DLD1 (cell line): Measurements from ENCODE around the gene PCDHGA4.
"Not testable (repeated sequence)": the region's sequence is repeated elsewhere in the genome, so short reads cannot be mapped to it uniquely, and the experiment has no call there.

Experiments
- in situ Hi-C: cut with HindIII; loops from 2 replicates; pipeline ENCODE4 v1.10.0; 2017; ENCODE audit warnings: low sequenced_read_pairs

The PCDHGA4 gene

DNA sequence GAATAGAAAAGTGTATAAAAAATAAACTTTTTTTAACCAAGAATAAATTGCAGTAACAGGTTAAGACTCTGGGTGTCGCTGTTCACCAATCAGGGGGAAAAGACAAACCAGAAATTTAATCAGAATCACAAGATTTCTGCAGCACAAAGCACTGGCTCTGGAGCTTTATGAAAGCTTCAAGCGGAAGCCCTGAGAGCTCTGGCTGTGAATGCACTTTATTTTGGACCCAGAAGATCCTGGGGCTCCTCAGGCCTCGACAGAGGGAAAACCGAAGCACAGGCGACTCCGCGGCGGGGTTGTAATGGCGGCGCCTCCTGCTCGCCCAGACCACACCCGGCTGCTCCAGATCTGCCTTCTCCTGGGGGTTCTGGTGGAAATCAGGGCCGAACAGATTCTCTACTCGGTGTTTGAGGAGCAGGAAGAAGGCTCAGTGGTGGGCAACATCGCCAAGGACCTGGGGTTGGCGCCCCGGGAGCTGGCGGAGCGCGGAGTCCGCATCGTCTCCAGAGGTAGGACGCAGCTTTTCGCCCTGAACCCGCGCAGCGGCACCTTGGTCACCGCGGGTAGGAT lies at the start of gene PCDHGA4:
TSS of gene PCDHGA4 (plus strand) at position 122 of the 570 bp plus-strand sequence. CDS start at position 209, 87 bp downstream.
- in situ Hi-C loops, result no loop called here

GRCh38 chr5:141306630-141307029 lies 48.2 kb upstream of the PCDHGA4 start:
- in situ Hi-C loops, result no loop called here

- in situ Hi-C loops, result no loop called here
These were observed 41.1 kb upstream of the PCDHGA4 start for GRCh38 chr5:141313711-141314110.

- in situ Hi-C loops, result not testable (repeated sequence)
These were observed 37.9 kb upstream of the PCDHGA4 start for GRCh38 chr5:141316963-141317362.

- in situ Hi-C loops, result no loop called here
These were observed 35.6 kb upstream of the PCDHGA4 start for GRCh38 chr5:141319202-141319601.

- in situ Hi-C loops, result no loop called here
These were observed 35.1 kb upstream of the PCDHGA4 start for GRCh38 chr5:141319699-141320098.

DNA sequence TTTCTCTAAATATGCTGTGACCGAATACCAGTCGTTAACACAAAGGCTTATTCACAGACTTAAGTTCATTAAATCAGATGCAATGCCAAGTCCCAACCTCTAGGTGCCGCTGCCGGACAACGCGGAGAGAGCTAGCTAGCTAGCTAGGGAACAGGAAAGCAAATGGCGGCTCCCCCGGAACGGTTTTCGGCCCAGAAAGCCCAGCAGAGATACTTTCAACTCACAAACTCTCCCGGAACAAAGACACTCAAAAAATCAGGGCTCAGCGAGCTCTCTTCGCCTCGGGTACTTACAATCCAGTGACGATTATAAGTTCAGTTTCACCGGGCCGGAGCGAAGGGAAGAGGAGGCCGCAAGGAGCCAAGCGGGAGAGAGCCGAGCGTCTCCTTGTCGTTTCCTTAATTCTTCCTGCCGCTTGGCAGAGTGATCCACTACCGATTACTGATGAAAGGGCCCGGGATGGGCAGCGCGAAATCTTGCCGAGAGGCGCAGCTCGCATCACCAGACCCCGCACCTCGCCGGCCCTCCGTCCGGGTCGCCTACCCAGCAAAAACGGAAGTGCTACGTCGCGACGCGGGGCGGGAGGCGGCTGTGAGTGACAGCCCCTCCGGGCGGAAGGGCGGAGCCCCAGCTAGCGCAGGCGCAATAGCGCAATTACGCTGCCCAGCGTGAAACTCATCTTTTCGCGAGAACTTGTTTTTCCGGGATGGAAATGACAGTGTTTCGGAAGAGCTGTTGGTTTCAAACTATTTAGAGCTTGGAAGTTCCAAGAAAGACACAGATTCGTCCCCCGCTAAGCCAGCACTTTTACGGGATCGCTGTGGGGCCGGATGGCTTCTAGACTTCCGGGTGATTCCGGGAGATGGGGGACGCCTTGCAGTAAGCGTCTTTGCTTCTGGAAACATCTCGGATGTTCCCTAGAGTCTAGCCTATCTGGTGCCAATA lies 34.3 kb upstream of the PCDHGA4 start, which contains the start of gene TAF7:
TSS of gene TAF7 (minus strand) at position 560 of the 945 bp plus-strand sequence. CDS start 740 bp downstream, outside the sequence.
- in situ Hi-C loops, result no loop called here

DNA sequence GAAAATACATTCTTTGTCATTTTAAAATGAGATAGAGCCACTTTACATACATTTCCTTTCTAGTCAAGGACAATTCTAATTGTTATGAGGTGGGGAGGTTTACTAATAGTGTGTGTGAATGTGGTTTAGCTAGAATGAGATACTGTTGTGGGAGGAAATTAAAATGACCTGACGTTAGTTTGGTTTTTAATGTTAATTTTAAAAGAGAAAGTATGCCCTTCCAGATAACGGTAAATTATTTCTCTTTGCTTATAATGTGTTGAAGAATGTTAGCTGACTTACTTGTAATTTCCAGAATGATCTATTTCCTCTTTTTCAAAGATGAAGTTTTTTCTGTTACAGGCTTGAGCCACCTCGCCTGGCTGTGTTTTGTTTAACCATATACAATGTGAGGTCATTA lies 32.6 kb upstream of the PCDHGA4 start:
- in situ Hi-C loops, result no loop called here

DNA sequence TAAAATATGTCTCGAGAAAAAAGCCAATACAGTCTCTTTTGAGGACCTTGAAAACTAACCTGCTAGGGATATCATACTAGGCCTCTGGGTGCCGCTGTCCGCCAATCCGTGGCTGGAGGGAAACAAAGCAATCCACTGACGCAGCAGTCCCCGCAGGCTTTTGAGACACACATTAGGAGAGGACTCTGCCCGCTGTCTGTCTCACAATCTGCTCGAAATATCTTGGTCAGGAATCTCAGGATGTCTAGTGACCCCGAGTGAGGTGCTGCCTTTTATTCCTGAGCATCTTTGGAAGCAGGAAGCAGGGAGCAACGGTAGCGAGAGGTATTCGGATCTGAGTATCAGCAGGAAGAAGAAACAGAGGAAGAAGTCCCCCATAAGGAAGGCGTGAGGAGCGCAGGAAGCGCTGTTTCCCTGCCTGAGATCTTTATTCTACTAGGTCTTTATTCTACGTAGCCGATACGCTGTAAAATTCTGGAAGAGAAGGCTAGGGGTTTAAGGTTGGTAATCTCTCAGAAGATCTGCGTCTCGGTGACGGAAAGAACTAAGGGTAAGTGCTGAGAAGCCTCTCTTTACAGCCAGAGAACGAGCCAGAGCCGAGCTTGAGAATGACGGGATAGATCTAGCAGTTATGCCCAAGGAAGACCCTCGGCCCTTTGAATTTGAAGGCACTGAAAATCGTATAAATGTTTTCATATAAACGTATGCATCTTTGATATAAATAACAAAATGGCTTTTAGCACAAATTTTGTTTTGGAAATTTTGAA lies 28.6 kb upstream of the PCDHGA4 start:
- in situ Hi-C loops, result loop anchor here (25.0 kb wide), 1 partner anchor 186 kb away; no protein-coding TSS in a partner anchor

- in situ Hi-C loops, result loop anchor here (25.0 kb wide), 1 partner anchor 184 kb away; no protein-coding TSS in a partner anchor
These were observed 26.6 kb upstream of the PCDHGA4 start for GRCh38 chr5:141328231-141328630.

DNA sequence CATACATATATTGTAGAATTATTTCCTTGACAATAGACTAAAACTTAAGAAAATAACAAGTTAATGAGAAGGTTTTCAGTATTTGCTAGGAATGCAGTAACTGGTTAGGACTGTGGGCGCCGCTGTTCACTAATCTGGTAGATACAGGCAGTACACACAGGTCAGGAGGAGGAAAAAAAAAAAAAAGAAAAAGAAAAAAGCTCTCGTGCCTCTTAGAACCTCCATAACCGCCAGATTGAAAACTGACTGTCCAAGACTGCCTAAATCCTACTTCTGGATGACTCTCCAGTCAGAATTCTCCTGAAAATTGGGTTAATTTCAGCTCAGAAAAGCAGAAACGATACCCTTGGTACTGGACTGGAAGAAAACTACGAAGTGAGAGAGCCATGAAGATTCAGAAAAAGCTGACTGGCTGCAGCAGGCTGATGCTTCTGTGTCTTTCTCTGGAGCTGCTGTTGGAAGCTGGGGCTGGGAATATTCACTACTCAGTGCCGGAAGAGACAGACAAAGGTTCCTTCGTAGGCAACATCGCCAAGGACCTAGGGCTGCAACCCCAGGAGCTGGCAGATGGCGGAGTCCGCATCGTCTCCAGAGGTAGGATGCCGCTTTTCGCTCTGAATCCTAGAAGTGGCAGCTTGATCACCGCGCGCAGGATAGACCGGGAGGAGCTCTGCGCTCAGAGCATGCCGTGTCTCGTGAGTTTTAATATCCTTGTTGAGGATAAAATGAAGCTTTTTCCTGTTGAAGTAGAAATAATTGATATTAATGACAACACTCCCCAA lies 24.3 kb upstream of the PCDHGA4 start, which contains the start of gene PCDHGA1:
TSS of gene PCDHGA1 (plus strand) at position 216 of the 782 bp plus-strand sequence.
- in situ Hi-C loops, result loop anchor here (25.0 kb wide), 1 partner anchor 182 kb away; no protein-coding TSS in a partner anchor

GRCh38 chr5:141332571-141332970 lies 22.2 kb upstream of the PCDHGA4 start:
- in situ Hi-C loops, result loop anchor here (25.0 kb wide), 1 partner anchor 180 kb away; no protein-coding TSS in a partner anchor

DNA sequence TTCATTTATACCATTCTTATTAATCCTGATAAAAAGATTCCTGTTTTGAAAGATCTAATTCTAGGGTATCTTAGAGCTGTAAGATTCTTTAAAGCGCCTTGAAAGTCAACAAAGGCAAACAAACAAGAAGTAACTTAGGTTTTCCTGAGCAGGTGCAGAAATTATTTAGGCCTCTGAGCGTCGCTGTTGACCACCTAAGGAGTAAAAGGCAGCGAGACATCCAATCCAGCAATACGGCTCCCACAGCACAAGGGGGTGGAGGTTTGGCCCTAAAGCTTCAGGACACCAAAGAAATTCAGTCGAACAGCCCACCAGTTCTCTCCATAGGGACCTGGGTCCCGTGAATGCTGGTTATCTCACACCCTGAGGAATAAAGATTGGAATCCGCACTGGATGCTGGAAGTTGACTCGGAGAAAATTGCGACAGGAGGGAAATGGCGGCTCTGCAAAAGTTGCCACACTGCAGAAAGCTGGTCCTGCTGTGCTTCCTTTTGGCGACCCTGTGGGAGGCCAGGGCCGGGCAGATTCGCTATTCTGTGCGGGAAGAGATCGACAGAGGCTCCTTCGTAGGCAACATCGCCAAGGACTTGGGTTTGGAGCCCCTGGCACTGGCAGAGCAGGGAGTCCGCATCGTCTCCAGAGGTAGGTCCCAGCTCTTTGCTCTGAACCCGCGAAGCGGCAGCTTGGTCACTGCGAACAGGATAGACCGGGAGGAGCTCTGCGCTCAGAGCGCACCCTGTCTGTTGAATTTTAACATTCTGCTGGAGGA lies 16.1 kb upstream of the PCDHGA4 start, which contains the start of gene PCDHGA2:
TSS of gene PCDHGA2 (plus strand) at position 223 of the 769 bp plus-strand sequence.
- in situ Hi-C loops, result loop anchor here (25.0 kb wide), 1 partner anchor 174 kb away; no protein-coding TSS in a partner anchor

DNA sequence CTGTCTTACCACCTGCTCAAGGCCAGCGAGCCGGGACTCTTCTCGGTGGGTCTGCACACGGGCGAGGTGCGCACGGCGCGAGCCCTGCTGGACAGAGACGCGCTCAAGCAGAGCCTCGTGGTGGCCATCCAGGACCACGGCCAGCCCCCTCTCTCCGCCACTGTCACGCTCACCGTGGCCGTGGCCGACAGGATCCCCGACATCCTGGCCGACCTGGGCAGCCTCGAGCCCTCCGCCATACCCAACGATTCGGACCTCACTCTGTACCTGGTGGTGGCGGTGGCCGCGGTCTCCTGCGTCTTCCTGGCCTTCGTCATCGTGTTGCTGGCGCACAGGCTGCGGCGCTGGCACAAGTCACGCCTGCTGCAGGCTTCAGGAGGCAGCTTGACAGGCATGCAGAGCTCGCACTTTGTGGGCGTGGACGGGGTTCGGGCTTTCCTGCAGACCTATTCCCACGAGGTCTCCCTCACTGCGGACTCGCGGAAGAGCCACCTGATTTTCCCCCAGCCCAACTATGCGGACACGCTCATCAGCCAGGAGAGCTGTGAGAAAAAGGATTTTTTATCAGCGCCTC lies 14.0 kb upstream of the PCDHGA4 start:
- in situ Hi-C loops, result loop anchor here (25.0 kb wide), 1 partner anchor 171 kb away; no protein-coding TSS in a partner anchor

DNA sequence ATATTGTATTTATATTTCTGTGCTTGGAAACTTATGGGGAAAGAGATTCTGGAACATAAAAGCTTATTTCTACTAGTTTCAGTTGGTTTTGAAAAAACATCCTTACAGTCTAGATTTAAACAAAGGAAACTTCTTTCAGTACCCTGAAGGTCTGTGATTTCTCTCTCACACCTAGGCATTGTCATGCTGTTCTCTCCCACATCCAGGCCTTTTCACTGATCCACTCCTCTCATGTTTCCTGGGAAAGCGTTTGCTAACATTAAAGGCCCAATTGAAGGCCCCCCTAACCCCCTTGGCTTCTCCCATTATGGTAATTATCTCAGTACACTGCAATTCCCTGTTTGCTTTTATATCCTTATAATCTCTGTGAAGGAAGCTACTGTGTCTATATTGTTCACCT lies 12.0 kb upstream of the PCDHGA4 start:
- in situ Hi-C loops, result loop anchor here (25.0 kb wide), 1 partner anchor 170 kb away; no protein-coding TSS in a partner anchor

GRCh38 chr5:141343242-141343952 lies 11.4 kb upstream of the PCDHGA4 start, which contains the start of gene PCDHGA3:
PCDHGA3 (plus strand) TSS chr5:141343829; CDS start chr5:141344034, 205 bp downstream.
- in situ Hi-C loops, result loop anchor here (25.0 kb wide), 1 partner anchor 169 kb away; no protein-coding TSS in a partner anchor

DNA sequence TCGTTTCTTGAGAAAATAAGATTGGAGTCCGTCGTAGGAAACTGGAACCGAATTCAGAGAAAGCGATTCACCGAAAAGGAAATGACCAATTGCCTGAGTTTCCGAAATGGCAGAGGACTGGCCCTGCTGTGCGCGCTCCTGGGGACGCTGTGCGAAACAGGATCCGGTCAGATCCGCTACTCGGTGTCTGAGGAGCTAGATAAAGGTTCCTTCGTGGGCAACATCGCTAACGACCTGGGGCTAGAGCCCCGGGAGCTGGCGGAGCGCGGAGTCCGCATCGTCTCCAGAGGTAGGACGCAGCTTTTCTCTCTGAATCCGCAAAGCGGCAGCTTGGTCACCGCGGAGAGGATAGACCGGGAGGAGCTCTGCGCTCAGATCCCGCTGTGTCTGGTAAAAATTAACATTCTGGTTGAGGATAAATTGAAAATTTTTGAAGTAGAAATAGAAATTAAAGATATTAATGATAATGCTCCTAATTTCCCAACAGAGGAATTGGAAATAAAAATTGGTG lies 10.8 kb upstream of the PCDHGA4 start:
- in situ Hi-C loops, result loop anchor here (25.0 kb wide), 1 partner anchor 168 kb away; no protein-coding TSS in a partner anchor
